GM18499 (cell line): Measurements from ENCODE around the gene ZNF432.

ENCODE experiments used
- ATAC-seq: cut with Tn5 transposase; IDR thresholded peaks from one replicate; pipeline ENCODE4 v1.9.1; 2021; ENCODE audit warnings: moderate number of reproducible peaks; ENCODE audit not compliant: insufficient read depth, unreplicated experiment

ZNF432 gene

DNA sequence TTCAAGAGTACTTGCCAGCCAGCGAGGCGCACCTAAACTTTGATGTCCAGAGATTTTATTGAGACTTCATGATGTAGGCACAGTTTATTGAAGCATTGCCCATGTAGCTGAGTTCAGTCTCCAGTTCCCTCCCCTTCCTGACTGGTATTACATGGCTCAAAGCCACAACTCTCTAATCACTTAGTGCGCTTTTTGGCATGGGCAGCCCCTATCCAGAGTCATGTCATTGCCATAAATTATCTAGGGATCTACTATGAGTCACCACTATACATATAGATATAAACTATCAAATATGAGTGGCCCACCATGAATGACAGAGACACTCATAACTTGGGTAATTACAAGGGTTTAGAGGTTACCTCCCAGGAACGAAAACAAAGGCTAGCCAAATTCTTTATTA, 28.1 kb downstream of the ZNF432 start:
- ATAC-seq, result no peak

DNA sequence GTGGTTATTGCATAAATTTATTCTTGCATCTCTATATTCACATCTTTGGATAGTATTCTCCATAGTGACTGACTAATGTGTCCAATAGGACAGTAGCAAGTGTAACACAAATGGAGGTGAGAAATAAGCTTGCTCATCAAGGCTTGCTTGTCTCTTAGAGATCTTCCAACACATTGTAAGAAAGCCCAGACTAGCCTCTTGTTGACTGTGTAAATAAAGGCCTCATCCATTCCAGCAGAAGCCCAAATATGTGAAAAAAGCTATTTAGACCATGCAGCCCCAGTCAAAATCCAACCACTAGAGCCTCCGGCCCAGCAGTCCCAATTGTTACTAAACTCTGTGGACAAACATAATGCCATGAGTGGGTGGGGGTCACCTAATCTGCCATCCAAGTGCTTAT, 38.0 kb downstream of the ZNF432 start:
- ATAC-seq, result no peak

GRCh38 chr19:52007806-52008557, 40.7 kb downstream of the ZNF432 start, which contains the start of gene ZNF615:
ZNF615 (minus strand) TSS chr19:52008211; CDS start chr19:52003711, 4,500 bp downstream.
- no peak for ATAC-seq

DNA sequence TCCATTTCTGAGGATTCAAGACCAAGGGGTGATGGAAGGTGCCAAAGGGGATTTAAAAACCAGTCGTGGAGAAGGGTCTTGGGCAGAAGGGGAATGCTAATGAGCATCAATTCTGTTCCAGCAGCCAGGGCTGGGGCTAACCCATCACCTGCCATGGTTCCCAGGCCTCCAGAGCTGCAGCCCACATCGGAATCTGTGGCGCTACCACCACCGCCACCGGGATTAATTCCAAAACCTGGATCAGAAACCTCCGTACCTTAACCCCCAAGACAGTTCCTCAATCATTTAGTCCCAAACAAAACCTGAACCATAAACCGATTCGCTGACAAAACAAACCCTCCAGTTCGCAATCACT, 41.2 kb downstream of the ZNF432 start:
- no peak for ATAC-seq

DNA sequence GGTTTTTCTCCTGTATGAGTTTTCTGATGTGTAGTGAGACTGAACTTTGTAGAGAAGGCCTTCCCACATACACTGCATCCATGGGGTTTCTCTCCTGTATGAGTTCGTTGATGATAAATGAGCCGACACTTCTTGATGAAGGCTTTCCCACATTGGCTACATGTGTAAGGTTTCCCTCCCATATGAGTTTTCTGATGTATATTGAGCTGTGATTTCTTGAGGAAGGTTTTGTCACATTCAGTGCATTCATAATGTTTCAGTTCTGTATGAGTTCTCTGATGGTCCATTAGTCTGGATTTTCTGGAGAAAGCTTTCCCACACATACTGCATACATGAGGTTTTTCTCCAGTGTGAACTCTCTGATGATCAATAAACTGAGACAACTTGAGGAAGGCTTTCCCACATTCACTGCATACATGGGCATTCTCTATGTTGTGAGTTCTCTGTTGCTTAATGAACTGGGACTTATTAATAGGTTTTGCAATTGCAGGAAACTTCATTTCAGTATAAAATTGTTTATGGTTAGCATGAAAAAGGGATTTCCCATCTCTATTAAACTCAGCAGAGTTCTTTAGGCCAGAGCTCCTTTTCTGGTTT, 54.5 kb downstream of the ZNF432 start:
- ATAC-seq, result no peak

- ATAC-seq, result no peak
Observed at GRCh38 chr19:51993422-51993821, 55.2 kb downstream of the ZNF432 start.

GRCh38 chr19:51986309-51987291, 62.0 kb downstream of the ZNF432 start, which contains the start of gene ZNF350:
ZNF350 (minus strand) TSS chr19:51986840; CDS start chr19:51974360, 12,480 bp downstream.
- peak; percentile 89 for ATAC-seq

- no peak for ATAC-seq
Observed at GRCh38 chr19:51983361-51983760, 65.3 kb downstream of the ZNF432 start.
